Sigmoid colon (tissue), 7 donors: Measurements from ENCODE around the gene ASB16. TPM values are rescaled to one million over a fixed set of nuclear protein-coding genes. Genes with fewer than 3 reads are reported as not detected.
"Not testable (repeated sequence)": the region's sequence is repeated elsewhere in the genome, so short reads cannot be mapped to it uniquely, and the experiment has no call there.

Experiments
- DNase-seq: peaks from one replicate; pipeline ENCODE4 v3.0.0-alpha.2; 2019
- H3K27ac ChIP-seq, 4 donors: fragments of 200-600 bp; sonication (generic); one replicate each; pipeline ENCODE4 v1.5.1; 2016 to 2019; ENCODE audit warnings: mild to moderate bottlenecking in 1 of 4
- H3K27me3 ChIP-seq, 3 donors: fragments of 200-600 bp; sonication (generic); one replicate each; pipeline ENCODE4 v1.5.1; 2019; ENCODE audit warnings: mild to moderate bottlenecking in 1 of 3
- H3K36me3 ChIP-seq, 4 donors: fragments of 200-600 bp; sonication (generic); one replicate each; pipeline ENCODE4 v1.5.1; 2016 to 2019
- H3K4me1 ChIP-seq, 4 donors: fragments of 200-600 bp; sonication (generic); one replicate each; pipeline ENCODE4 v1.5.1; 2017 to 2019
- H3K4me3 ChIP-seq, 4 donors: fragments of 200-600 bp; sonication (generic); one replicate each; pipeline ENCODE4 v1.5.1; 2017 to 2019; ENCODE audit warnings: mild to moderate bottlenecking in 2 of 4, moderate library complexity in 1 of 4
- H3K9me3 ChIP-seq, 4 donors: fragments of 200-600 bp in 3 of 4; sonication (generic) in 3 of 4; one replicate each; pipeline versions ENCODE4 v1.5.1 to v1.6.1; 2013 to 2019
- CTCF ChIP-seq, 4 experiments: fragments of 450-650 bp in 3 of 4; fragments of 200-600 bp in 1 of 4; IDR thresholded peaks; one replicate each; pipeline ENCODE4 v1.5.1; 2016 to 2019; ENCODE audit warnings: antibody characterized with exemption in 4 of 4, mild to moderate bottlenecking in 3 of 4, moderate library complexity in 2 of 4
- EP300 ChIP-seq, 4 donors: sonication (generic); formaldehyde crosslinking; IDR thresholded peaks; one replicate each; pipeline ENCODE4 v1.6.1; 2017; ENCODE audit warnings: antibody characterized with exemption in 4 of 4
- POLR2A ChIP-seq, 2 donors: fragments of 450-650 bp; IDR thresholded peaks; one replicate each; pipeline ENCODE4 v1.6.1; 2016; ENCODE audit warnings: antibody characterized with exemption in 2 of 2, mild to moderate bottlenecking in 2 of 2, moderate library complexity in 2 of 2
- POLR2AphosphoS5 ChIP-seq, 4 donors: sonication (generic); formaldehyde crosslinking; IDR thresholded peaks; one replicate each; pipeline ENCODE4 v1.6.1; 2017; ENCODE audit warnings: antibody characterized with exemption in 4 of 4
- WGBS, 2 donors: extraction: QIAGEN DNeasy Blood & Tissue Kit; methylation state at CpG; one replicate each; pipeline ENCODE4 v1.1.7; 2013; 5-methylcytosine and 5-hydroxymethylcytosine counted together
- intact Hi-C: fragments of 100-400 bp; cut with DNase I; formaldehyde crosslinking; loops from one replicate; pipeline ENCODE4 v1.15.1; 2023
- polyA plus RNA-seq, 3 donors: library from polyadenylated mRNA; stranded (reverse); fragments of 200-250 nt; gene quantifications; one replicate each; pipeline ENCODE4 v1.2.3, GENCODE V29; 2013
- total RNA-seq, 4 donors: library from RNA; depleted of rRNA; stranded (reverse); fragments of >200 nt; gene quantifications; one replicate each; pipeline ENCODE4 v1.1.0, GENCODE V29; 2016
- donor health status: healthy with polysubstance abuse.
- donor health status: Bipolar disorder and iron deficiency.
- donor health status: healthy.

Gene ASB16
- total and polyA plus RNA-seq, 7 donors = 0.19 to 4.2 (median 1.1) TPM; not detected in 2

GRCh38 chr17:44132275-44132821 lies 38.2 kb upstream of the ASB16 start:
- intact Hi-C loops = no loop called here
- Histone ChIP-seq H3K4me3 (no peak overlapping the region), H3K27me3 (no peaks in the 10 kb centered on the region), H3K27ac (no peak overlapping the region), H3K36me3 (no peaks in the 10 kb centered on the region), H3K4me1 (no peaks in the 10 kb centered on the region), H3K9me3 (no peaks in the 10 kb centered on the region)
- no peak for TF ChIP-seq POLR2A (IDR thresholded peaks at IDR 0.05)
- TF ChIP-seq EP300 (IDR thresholded peaks at IDR 0.05) = no peak
- no peak for TF ChIP-seq CTCF (IDR thresholded peaks at IDR 0.05)
- no peak for TF ChIP-seq POLR2AphosphoS5 (IDR thresholded peaks at IDR 0.05)
- DNase-seq = no peak

GRCh38 chr17:44133918-44134476 lies 36.5 kb upstream of the ASB16 start:
- Histone ChIP-seq H3K9me3 (no peaks in the 10 kb centered on the region), H3K27me3 (no peaks in the 10 kb centered on the region), H3K36me3 (no peaks in the 10 kb centered on the region), H3K4me3 (no peak overlapping the region), H3K4me1 (peaks cover 0 to 14% (median 12%) of the 10 kb centered on the region in 4 donors), H3K27ac (no peak overlapping the region)
- 79 to 85% methylated on average over 4 of the region's 4 CpGs for WGBS, 2 donors
- DNase-seq = no peak
- intact Hi-C loops = no loop called here
- TF ChIP-seq EP300 (IDR thresholded peaks at IDR 0.05) = no peak
- no peak for TF ChIP-seq CTCF (IDR thresholded peaks at IDR 0.05)
- no peak for TF ChIP-seq POLR2AphosphoS5 (IDR thresholded peaks at IDR 0.05)
- TF ChIP-seq POLR2A (IDR thresholded peaks at IDR 0.05) = no peak

- Histone ChIP-seq H3K27ac (no peak overlapping the region), H3K4me3 (no peak overlapping the region), H3K4me1 (peaks cover 0 to 14% (median 12%) of the 10 kb centered on the region in 4 donors), H3K27me3 (no peaks in the 10 kb centered on the region), H3K36me3 (no peaks in the 10 kb centered on the region), H3K9me3 (no peaks in the 10 kb centered on the region)
- DNase-seq = no peak
- WGBS, 2 donors = 91 to 92% methylated on average over 9 of the region's 9 CpGs
- TF ChIP-seq POLR2AphosphoS5 (IDR thresholded peaks at IDR 0.05) (no peak), CTCF (IDR thresholded peaks at IDR 0.05) (no peak)
- intact Hi-C loops = no loop called here
Observed at GRCh38 chr17:44134752-44135568, 35.5 kb upstream of the ASB16 start.

GRCh38 chr17:44137891-44138709 lies 32.4 kb upstream of the ASB16 start:
- Histone ChIP-seq H3K4me3 (no peak overlapping the region), H3K9me3 (no peaks in the 10 kb centered on the region), H3K4me1 (peaks cover 0 to 27% (median 22%) of the 10 kb centered on the region in 4 donors), H3K27ac (peak overlapping the region; percentile 44 to 64 (median 54)), H3K36me3 (no peaks in the 10 kb centered on the region), H3K27me3 (no peaks in the 10 kb centered on the region)
- DNase-seq = peak; percentile 94
- WGBS, 2 donors = 4 to 15% methylated on average over 20 of the region's 20 CpGs
- TF ChIP-seq CTCF (IDR thresholded peaks at IDR 0.05) (no peak), EP300 (IDR thresholded peaks at IDR 0.05) (peak in 1 of 4 donors; percentile 38), POLR2AphosphoS5 (IDR thresholded peaks at IDR 0.05) (peak in 3 of 4 donors; percentile 24 to 80 (median 44))
- intact Hi-C loops = no loop called here

- H3K9me3 ChIP-seq, H3K4me3 ChIP-seq, H3K36me3 ChIP-seq, DNase-seq, H3K27me3 ChIP-seq: not testable (repeated sequence)
- 93 to 96% methylated on average over 8 of the region's 8 CpGs for WGBS, 2 donors
- intact Hi-C loops = loop anchor here (5.0 kb wide), 1 partner anchor 73 kb away; the partner anchor contains the start of gene UBTF
- peaks cover 0 to 13% (median 10%) of the 10 kb centered on the region in 4 donors for H3K4me1 ChIP-seq
- H3K27ac ChIP-seq = peak overlapping the region in 1 of 4 donors; percentile 80
Observed at GRCh38 chr17:44143921-44144320, 26.6 kb upstream of the ASB16 start.
